Activated T-cell treated with anti-CD3 and anti-CD28 coated beads, Interleukin-2, amount 50 U/mL, for 24 hours (primary cell): ENCODE data around the gene RARRES1.
A peak's percentile ranks its signal among the peaks of the same experiment; 100 is the strongest.

Experiments used
- DNase-seq: peaks from one replicate; pipeline ENCODE4 v3.0.0-alpha.2; 2020
- H3K27ac Mint-ChIP-seq: 2 replicates; pipeline ENCODE4 v1.8.0; 2020; ENCODE audit warnings: mild to moderate bottlenecking, mixed read lengths
- H3K27me3 Mint-ChIP-seq: 2 replicates; pipeline ENCODE4 v1.8.0; 2020; ENCODE audit warnings: mixed read lengths
- H3K36me3 Mint-ChIP-seq: 2 replicates; pipeline ENCODE4 v1.8.0; 2020; ENCODE audit warnings: low read depth, mixed read lengths
- H3K4me1 Mint-ChIP-seq: 2 replicates; pipeline ENCODE4 v1.8.0; 2020; ENCODE audit warnings: low read depth, mixed read lengths
- H3K4me3 Mint-ChIP-seq: 2 replicates; pipeline ENCODE4 v1.8.0; 2020; ENCODE audit warnings: mild to moderate bottlenecking, moderate library complexity, mixed read lengths
- H3K9me3 Mint-ChIP-seq: 2 replicates; pipeline ENCODE4 v1.8.0; 2020; ENCODE audit warnings: mixed read lengths

RARRES1 gene

DNA sequence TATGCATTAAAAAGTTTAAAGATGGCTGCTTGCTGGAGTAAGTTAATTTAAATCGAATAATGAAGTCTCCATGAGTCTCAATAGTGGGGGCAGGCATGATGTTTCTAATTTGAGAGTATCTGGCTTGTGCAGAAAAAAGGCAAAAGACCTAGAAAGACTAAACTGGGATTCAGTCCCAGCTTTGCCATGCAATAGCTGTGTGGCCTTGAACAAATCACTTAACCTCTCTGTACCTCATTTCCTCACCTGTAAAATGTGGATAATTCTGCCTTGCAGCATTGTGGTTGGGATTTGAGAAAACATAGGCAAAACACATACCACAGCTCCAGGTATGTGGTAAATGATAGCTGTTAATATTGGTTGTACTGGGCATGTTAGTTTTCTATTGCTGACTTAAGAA, 68.4 kb downstream of the RARRES1 start:
- H3K36me3 Mint-ChIP-seq, result peaks cover 93% of the 10 kb centered on the region
- DNase-seq, result no peak
- no peak overlapping the region for H3K27ac Mint-ChIP-seq
- H3K9me3 Mint-ChIP-seq, result no peaks in the 10 kb centered on the region
- no peak overlapping the region for H3K4me3 Mint-ChIP-seq
- peaks cover 17% of the 10 kb centered on the region for H3K4me1 Mint-ChIP-seq
- H3K27me3 Mint-ChIP-seq, result no peaks in the 10 kb centered on the region

DNA sequence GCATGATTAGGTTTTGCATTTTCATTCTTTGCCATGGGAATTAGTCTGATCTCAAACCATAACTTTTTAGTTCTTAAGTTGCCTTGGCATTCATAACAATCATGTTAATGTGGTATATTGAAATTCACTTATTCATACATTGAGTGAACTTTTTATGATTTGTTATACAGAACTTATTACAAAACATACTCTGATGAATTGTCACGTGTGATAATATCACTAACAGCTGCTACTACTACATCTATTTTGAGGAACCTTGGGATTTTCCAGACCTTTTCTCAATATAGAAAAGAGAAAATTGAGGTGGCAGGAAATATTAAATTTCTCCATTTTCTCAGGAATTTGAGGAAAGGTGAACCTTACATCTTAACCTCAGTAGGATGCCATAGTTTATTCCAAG, 69.0 kb downstream of the RARRES1 start:
- no peaks in the 10 kb centered on the region for H3K9me3 Mint-ChIP-seq
- H3K4me3 Mint-ChIP-seq, result no peak overlapping the region
- H3K4me1 Mint-ChIP-seq, result peaks cover 20% of the 10 kb centered on the region
- H3K36me3 Mint-ChIP-seq, result peaks cover 92% of the 10 kb centered on the region
- DNase-seq, result no peak
- H3K27ac Mint-ChIP-seq, result no peak overlapping the region
- no peaks in the 10 kb centered on the region for H3K27me3 Mint-ChIP-seq

DNA sequence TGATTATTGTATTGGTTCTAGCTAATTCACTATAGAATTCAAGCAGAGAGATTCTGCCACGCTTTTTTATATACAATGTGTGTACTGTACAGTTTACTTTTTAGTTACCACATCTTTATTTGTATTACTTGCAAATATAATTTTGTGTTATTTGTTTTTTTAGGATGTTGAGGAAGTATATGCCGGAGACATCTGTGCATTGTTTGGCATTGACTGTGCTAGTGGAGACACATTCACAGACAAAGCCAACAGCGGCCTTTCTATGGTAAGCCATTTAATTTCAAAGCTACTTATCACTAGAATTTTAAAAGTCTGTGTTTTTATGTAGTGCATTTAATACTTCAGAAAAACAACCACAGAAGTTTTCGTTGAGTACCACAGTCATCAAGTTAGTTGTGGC, 71.5 kb downstream of the RARRES1 start:
- DNase-seq, result no peak
- Mint-ChIP-seq H3K4me1 (peaks cover 20% of the 10 kb centered on the region), H3K4me3 (no peak overlapping the region), H3K9me3 (no peaks in the 10 kb centered on the region), H3K27me3 (no peaks in the 10 kb centered on the region), H3K36me3 (peaks cover 90% of the 10 kb centered on the region), H3K27ac (no peak overlapping the region)

DNA sequence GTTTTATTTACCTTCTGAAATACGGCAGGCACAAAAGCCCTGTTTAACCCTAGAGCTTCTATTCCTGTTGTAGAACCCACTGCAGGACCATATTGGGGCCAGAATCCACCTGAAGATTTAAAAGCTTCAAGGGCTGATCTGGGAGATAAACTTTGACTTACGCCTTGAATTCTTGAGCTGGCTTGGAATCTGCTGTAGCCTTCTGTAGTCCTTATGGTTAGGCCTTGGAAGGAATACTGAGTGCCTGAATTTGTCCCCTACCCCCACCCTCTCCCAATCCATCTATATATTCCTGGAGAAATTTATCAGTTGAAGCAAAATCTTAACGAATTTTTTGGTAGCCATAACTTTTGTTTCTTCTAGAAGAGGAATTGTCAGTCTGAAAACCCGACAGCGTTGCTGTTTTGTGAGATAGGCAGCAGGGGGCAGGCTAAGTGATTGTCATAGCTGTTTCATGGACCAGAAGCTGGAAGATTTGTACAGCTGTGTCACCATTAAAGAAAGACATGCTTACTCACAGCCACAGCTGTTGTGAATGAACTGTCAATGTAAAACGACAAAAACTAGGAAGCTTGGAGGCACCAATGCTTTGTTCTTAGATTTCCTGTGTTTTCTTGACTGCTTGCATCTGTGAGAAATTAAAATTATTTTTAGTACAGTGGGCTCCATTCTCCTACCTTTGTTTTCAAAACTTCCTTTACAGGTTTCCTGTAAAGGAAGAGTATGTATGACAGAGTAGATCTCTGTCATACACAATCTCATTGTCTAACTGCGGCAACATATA, 72.6 kb downstream of the RARRES1 start:
- peaks cover 90% of the 10 kb centered on the region for H3K36me3 Mint-ChIP-seq
- no peaks in the 10 kb centered on the region for H3K27me3 Mint-ChIP-seq
- H3K4me3 Mint-ChIP-seq, result no peak overlapping the region
- peak; percentile 45 for DNase-seq
- H3K27ac Mint-ChIP-seq, result peak overlapping the region; percentile 14
- H3K9me3 Mint-ChIP-seq, result no peaks in the 10 kb centered on the region
- H3K4me1 Mint-ChIP-seq, result peaks cover 20% of the 10 kb centered on the region

DNA sequence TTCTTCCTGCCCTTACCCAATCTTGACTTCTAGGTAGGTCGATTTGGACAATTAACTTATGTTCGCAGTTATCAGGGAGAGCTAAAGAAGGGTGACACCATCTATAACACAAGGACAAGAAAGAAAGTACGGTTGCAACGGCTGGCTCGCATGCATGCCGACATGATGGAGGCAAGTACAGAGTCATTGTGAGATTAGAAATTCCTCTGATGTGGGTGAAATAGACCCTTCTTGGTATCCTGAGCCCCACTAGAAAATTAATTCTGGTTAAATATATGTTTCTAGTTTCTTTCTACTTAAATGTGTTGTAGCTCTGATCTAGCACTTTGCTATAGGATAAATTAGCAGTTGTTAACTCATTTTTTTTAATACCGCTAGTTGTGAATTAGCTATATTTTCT, 73.4 kb downstream of the RARRES1 start:
- no peak overlapping the region for H3K4me3 Mint-ChIP-seq
- H3K4me1 Mint-ChIP-seq, result peaks cover 19% of the 10 kb centered on the region
- H3K36me3 Mint-ChIP-seq, result peaks cover 90% of the 10 kb centered on the region
- H3K27ac Mint-ChIP-seq, result no peak overlapping the region
- H3K9me3 Mint-ChIP-seq, result no peaks in the 10 kb centered on the region
- H3K27me3 Mint-ChIP-seq, result no peaks in the 10 kb centered on the region
- DNase-seq, result no peak

DNA sequence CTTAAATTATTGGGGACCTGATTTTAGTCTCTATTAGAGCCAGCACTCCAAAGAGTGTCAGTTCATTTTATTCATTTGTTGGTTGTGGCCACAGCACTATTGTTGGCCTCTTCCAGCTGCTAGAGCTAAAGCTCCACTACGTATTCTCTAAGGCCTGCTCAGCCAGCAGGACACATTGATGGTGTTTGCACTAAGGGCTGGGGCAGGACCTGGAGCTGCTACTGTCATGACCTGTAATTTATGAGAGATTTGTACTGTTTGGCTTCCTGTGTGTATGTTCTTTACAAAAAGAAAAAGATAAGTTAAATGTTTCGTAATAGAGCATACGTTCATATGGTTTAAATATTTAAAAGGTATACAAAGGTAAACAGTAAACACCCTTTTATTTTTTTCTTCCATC, 79.8 kb downstream of the RARRES1 start:
- no peak overlapping the region for H3K27ac Mint-ChIP-seq
- H3K4me3 Mint-ChIP-seq, result no peak overlapping the region
- no peaks in the 10 kb centered on the region for H3K9me3 Mint-ChIP-seq
- H3K4me1 Mint-ChIP-seq, result peaks cover 25% of the 10 kb centered on the region
- no peak for DNase-seq
- H3K36me3 Mint-ChIP-seq, result peaks cover 88% of the 10 kb centered on the region
- H3K27me3 Mint-ChIP-seq, result no peaks in the 10 kb centered on the region

DNA sequence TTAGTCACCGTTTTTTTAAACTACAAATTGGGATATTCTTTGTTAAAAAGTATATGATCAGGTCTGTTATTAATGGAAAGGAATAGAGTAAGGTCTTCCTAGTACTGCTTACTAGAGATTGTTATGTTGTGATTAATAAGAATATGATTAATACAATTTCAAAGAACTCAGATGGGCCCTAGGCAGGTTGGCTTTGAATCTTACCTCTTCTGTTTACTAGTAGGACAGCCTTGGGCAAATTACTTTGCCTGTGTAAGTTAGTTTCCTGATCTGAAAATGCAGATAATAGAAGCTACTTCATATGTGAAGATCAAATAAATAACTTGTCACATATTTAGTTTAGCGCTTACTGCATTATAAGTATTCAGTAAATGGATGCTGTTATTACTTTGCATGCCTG, 81.1 kb downstream of the RARRES1 start:
- no peak for DNase-seq
- H3K9me3 Mint-ChIP-seq, result no peaks in the 10 kb centered on the region
- no peak overlapping the region for H3K27ac Mint-ChIP-seq
- peaks cover 36% of the 10 kb centered on the region for H3K4me1 Mint-ChIP-seq
- peaks cover 91% of the 10 kb centered on the region for H3K36me3 Mint-ChIP-seq
- H3K27me3 Mint-ChIP-seq, result no peaks in the 10 kb centered on the region
- H3K4me3 Mint-ChIP-seq, result no peak overlapping the region

DNA sequence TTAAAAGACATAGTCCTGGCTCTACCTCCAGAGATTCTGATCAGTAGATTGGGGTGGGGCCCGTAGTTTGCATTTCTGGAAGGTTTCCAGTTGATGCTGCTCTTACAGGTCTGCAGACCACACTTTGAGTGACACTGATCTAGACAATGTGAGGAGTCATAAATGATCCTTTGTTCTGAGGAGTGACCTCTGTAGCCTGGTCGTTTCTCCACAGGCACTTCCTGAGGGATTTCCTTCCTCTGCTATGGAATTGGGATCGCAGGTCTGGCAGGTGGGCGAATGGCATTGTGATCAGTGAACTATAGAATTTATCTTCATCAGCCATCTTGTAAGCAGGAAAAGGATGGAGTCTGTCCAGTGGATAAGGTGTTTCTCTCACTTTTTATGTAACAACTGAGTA, 82.5 kb downstream of the RARRES1 start:
- no peak for DNase-seq
- Mint-ChIP-seq H3K36me3 (peaks cover 87% of the 10 kb centered on the region), H3K4me3 (no peak overlapping the region), H3K27ac (peak overlapping the region; percentile 56), H3K9me3 (no peaks in the 10 kb centered on the region), H3K27me3 (no peaks in the 10 kb centered on the region), H3K4me1 (peaks cover 46% of the 10 kb centered on the region)
